ENCODE measurements around the gene PLIN5.

Gene PLIN5

GRCh38 chr19:4491446-4491845 lies 43.6 kb downstream of the PLIN5 start:
- DNase-seq (ENCODE audit: low spot score), result no peak

- DNase-seq (ENCODE audit: low spot score), result no peak
Observed at GRCh38 chr19:4488496-4488895, 46.5 kb downstream of the PLIN5 start.

- no peak for DNase-seq (ENCODE audit: low spot score)
Observed at GRCh38 chr19:4487572-4487971, 47.5 kb downstream of the PLIN5 start.

GRCh38 chr19:4483385-4483784 lies 51.6 kb downstream of the PLIN5 start:
- DNase-seq (ENCODE audit: low spot score), result no peak

GRCh38 chr19:4482721-4483364 lies 52.2 kb downstream of the PLIN5 start:
- DNase-seq (ENCODE audit: low spot score), result no peak

GRCh38 chr19:4477034-4477801 lies 57.8 kb downstream of the PLIN5 start:
- no peak for DNase-seq (ENCODE audit: low spot score)

GRCh38 chr19:4474514-4475022 lies 60.5 kb downstream of the PLIN5 start:
- no peak for DNase-seq (ENCODE audit: low spot score)

- DNase-seq (ENCODE audit: low spot score), result no peak
Observed at GRCh38 chr19:4473763-4474513, 61.1 kb downstream of the PLIN5 start.

- no peak for DNase-seq (ENCODE audit: low spot score)
Observed at GRCh38 chr19:4473011-4473762, 61.8 kb downstream of the PLIN5 start.

Data from LoVo (cell line).